GM18508 (cell line): ENCODE data around the gene ABCA2.
"Not testable (repeated sequence)": the region's sequence is repeated elsewhere in the genome, so short reads cannot be mapped to it uniquely, and the experiment has no call there.

Source experiments
- ATAC-seq: cut with Tn5 transposase; IDR thresholded peaks from one replicate; pipeline ENCODE4 v1.9.1; 2021; ENCODE audit warnings: moderate number of reproducible peaks; ENCODE audit not compliant: insufficient read depth, unreplicated experiment

ABCA2 gene

GRCh38 chr9:137048655-137049543, 20.9 kb upstream of the ABCA2 start:
- no peak for ATAC-seq

- no peak for ATAC-seq
Measured at GRCh38 chr9:137046088-137046787, 18.2 kb upstream of the ABCA2 start, which contains the start of gene NPDC1. Gene NPDC1, minus strand, starts transcription at chr9:137046177. Its CDS starts 188 bp downstream, at chr9:137045989.

- no peak for ATAC-seq
Measured at GRCh38 chr9:137045294-137046087, 17.5 kb upstream of the ABCA2 start.

GRCh38 chr9:137044502-137045177, 16.6 kb upstream of the ABCA2 start:
- no peak for ATAC-seq

GRCh38 chr9:137044037-137044436, 16.0 kb upstream of the ABCA2 start:
- no peak for ATAC-seq

- no peak for ATAC-seq
Measured at GRCh38 chr9:137042751-137043727, 15.0 kb upstream of the ABCA2 start.

- no peak for ATAC-seq
Measured at GRCh38 chr9:137041124-137041523, 13.1 kb upstream of the ABCA2 start.

GRCh38 chr9:137040568-137040967, 12.5 kb upstream of the ABCA2 start:
- no peak for ATAC-seq

- no peak for ATAC-seq
Measured at GRCh38 chr9:137039611-137040366, 11.8 kb upstream of the ABCA2 start.

- no peak for ATAC-seq
Measured at GRCh38 chr9:137038916-137039315, 10.9 kb upstream of the ABCA2 start.

- ATAC-seq, result no peak
Measured at GRCh38 chr9:137037483-137037882, 9.4 kb upstream of the ABCA2 start.

GRCh38 chr9:137037035-137037434, 9.0 kb upstream of the ABCA2 start:
- ATAC-seq, result no peak

GRCh38 chr9:137035937-137036336, 7.9 kb upstream of the ABCA2 start:
- no peak for ATAC-seq

- no peak for ATAC-seq
Measured at GRCh38 chr9:137035507-137035834, 7.4 kb upstream of the ABCA2 start.

GRCh38 chr9:137034709-137035506, 6.9 kb upstream of the ABCA2 start:
- ATAC-seq, result no peak

GRCh38 chr9:137034039-137034708, 6.1 kb upstream of the ABCA2 start:
- ATAC-seq, result no peak

GRCh38 chr9:137033481-137033880, 5.4 kb upstream of the ABCA2 start:
- not testable (repeated sequence) for ATAC-seq
